Measurements from ENCODE around the gene TNFSF15. TPM values are rescaled to one million over a fixed set of nuclear protein-coding genes. Genes with fewer than 3 reads are reported as not detected.

Gene TNFSF15
- total and polyA plus RNA-seq, 2 experiments from 2014 or later = 0.06 to 0.07 TPM

DNA sequence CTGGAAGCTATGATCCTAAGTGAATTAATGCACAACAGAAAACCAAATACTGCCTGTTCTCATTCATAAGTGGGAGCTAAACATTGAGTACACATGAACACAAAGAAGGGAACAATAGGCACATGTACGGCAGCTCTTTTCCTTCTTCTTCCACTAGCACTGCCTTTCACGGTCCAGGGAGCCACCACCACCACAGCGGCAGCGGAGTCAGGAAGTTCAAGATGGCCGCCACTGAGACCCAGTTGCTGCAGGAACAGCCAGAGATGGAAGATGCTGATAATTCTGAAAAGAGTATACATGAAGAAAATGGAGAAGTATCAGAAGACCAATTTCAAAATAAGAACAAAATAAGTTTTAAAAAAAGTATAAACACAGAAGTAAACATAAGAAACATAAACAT is 39.5 kb upstream of the TNFSF15 start:
- Histone ChIP-seq H3K4me2 (no peak overlapping the region), H2AFZ (peak overlapping the region; percentile 66; the same call in 1 of the 2 replicates), H3K9me2 (ENCODE audit: insufficient read depth) (peaks cover 15% of the 10 kb centered on the region), H3K4me3 (no peak overlapping the region), H3K27me3 (ENCODE audit: insufficient read depth) (no peaks in the 10 kb centered on the region), H3K36me3 (ENCODE audit: insufficient read depth) (no peaks in the 10 kb centered on the region), H4K20me1 (replicated peaks; ENCODE audit: insufficient read depth) (no peaks in the 10 kb centered on the region), H3K79me2 (replicated peaks; ENCODE audit: insufficient read depth) (no peaks in the 10 kb centered on the region), H3K4me1 (ENCODE audit: insufficient read depth) (no peaks in the 10 kb centered on the region), H3F3A (replicated peaks; ENCODE audit: low read depth) (no peaks in the 10 kb centered on the region), H3K27ac (ENCODE audit: low read depth) (no peak overlapping the region)
- peaks cover 2% of the 10 kb centered on the region for H3K27me3 Mint-ChIP-seq (ENCODE audit: insufficient read depth, low read depth, poor library complexity)
- H3K4me1 Mint-ChIP-seq = no peaks in the 10 kb centered on the region
- DNase-seq (ENCODE audit: low spot score) = no peak
- no peak overlapping the region for H3K27ac Mint-ChIP-seq
- no peak for TF ChIP-seq NANOG (IDR thresholded peaks at IDR 0.05; ENCODE audit: borderline replicate concordance)
- TF ChIP-seq REST (IDR thresholded peaks at IDR 0.05; ENCODE audit: unreplicated experiment) = no peak
- no peak for TF ChIP-seq CREB1 (CRISPR knock-in tag; IDR thresholded peaks at IDR 0.05; ENCODE audit: low read depth)
- TF ChIP-seq, protein P1, sequence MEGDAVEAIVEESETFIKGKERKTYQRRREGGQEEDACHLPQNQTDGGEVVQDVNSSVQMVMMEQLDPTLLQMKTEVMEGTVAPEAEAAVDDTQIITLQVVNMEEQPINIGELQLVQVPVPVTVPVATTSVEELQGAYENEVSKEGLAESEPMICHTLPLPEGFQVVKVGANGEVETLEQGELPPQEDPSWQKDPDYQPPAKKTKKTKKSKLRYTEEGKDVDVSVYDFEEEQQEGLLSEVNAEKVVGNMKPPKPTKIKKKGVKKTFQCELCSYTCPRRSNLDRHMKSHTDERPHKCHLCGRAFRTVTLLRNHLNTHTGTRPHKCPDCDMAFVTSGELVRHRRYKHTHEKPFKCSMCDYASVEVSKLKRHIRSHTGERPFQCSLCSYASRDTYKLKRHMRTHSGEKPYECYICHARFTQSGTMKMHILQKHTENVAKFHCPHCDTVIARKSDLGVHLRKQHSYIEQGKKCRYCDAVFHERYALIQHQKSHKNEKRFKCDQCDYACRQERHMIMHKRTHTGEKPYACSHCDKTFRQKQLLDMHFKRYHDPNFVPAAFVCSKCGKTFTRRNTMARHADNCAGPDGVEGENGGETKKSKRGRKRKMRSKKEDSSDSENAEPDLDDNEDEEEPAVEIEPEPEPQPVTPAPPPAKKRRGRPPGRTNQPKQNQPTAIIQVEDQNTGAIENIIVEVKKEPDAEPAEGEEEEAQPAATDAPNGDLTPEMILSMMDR (conservative IDR thresholded peaks at IDR 0.05; ENCODE audit: low read depth in 2 of 2) = no peak
- TF ChIP-seq POLR2AphosphoS5 (IDR thresholded peaks at IDR 0.05; ENCODE audit: low read depth) = no peak
- H3K9me3 Mint-ChIP-seq = no peaks in the 10 kb centered on the region
- no peak for ATAC-seq
- no peak overlapping the region for H3K4me3 Mint-ChIP-seq
- H3K36me3 Mint-ChIP-seq (ENCODE audit: low read depth) = no peaks in the 10 kb centered on the region

DNA sequence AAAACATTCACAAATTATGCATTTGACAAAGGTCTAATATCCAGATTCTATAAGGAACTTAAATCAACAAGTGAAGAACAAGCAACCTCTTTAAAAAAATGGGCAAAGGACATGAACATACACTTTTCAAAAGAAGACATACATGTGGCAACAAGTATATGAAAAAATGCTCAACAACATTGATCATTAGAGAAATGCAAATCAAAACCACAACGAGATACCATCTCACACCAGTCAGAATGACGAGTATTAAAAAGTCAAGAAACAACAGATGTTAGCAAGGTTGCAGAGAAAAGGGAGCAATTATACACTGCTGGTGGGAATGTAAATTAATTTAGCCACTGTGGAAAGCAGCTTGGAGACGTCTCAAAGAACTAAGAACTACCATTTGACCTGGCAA is 38.9 kb upstream of the TNFSF15 start:
- Mint-ChIP-seq H3K36me3 (ENCODE audit: low read depth) (no peaks in the 10 kb centered on the region), H3K4me1 (no peaks in the 10 kb centered on the region), H3K4me3 (no peak overlapping the region), H3K27ac (no peak overlapping the region), H3K27me3 (ENCODE audit: insufficient read depth, low read depth, poor library complexity) (peaks cover 2% of the 10 kb centered on the region), H3K9me3 (no peaks in the 10 kb centered on the region; the same call in 2 of the 3 replicates)
- DNase-seq (ENCODE audit: low spot score) (no peak), ATAC-seq (no peak)
- H2AFZ ChIP-seq = no peak overlapping the region
- H3K36me3 ChIP-seq (ENCODE audit: insufficient read depth) = no peaks in the 10 kb centered on the region
- H3K79me2 ChIP-seq (replicated peaks; ENCODE audit: insufficient read depth) = no peaks in the 10 kb centered on the region
- H3K4me1 ChIP-seq (ENCODE audit: insufficient read depth) = no peaks in the 10 kb centered on the region
- H3K9me2 ChIP-seq (ENCODE audit: insufficient read depth) = peaks cover 18% of the 10 kb centered on the region
- H3K4me2 ChIP-seq = no peak overlapping the region
- H3K4me3 ChIP-seq = no peak overlapping the region
- H3K27ac ChIP-seq (ENCODE audit: low read depth) = no peak overlapping the region
- no peaks in the 10 kb centered on the region for H3K27me3 ChIP-seq (ENCODE audit: insufficient read depth)
- no peaks in the 10 kb centered on the region for H4K20me1 ChIP-seq (replicated peaks; ENCODE audit: insufficient read depth)
- H3F3A ChIP-seq (replicated peaks; ENCODE audit: low read depth) = no peaks in the 10 kb centered on the region
- TF ChIP-seq POLR2AphosphoS5 (IDR thresholded peaks at IDR 0.05; ENCODE audit: low read depth) (no peak), ZNF331 (CRISPR knock-in tag; IDR thresholded peaks at IDR 0.05; ENCODE audit: low read depth) (no peak), ZNF462 (CRISPR knock-in tag; IDR thresholded peaks at IDR 0.05) (no peak), ZNF114 (CRISPR knock-in tag; IDR thresholded peaks at IDR 0.05) (no peak)
- TF ChIP-seq, protein P1 (conservative IDR thresholded peaks at IDR 0.05; ENCODE audit: low read depth in 2 of 2) = no peak

All from GM23338 (cell line).